GM23248 (cell line): ENCODE measurements around the gene NAPEPLD.

Experiments
- EZH2 ChIP-seq: fragments of 200-600 bp; sonication (generic); IDR thresholded peaks from 2 replicates; pipeline ENCODE4 v1.6.1; 2018; ENCODE audit warnings: antibody characterized with exemption, mild to moderate bottlenecking; ENCODE audit not compliant: insufficient read depth, poor library complexity, severe bottlenecking
- EZH2phosphoT487 ChIP-seq: fragments of 200-600 bp; sonication (generic); IDR thresholded peaks from 2 replicates; pipeline ENCODE4 v1.6.1; 2018; ENCODE audit warnings: antibody characterized with exemption, moderate library complexity, mild to moderate bottlenecking, low read depth; ENCODE audit not compliant: insufficient read depth

- no peak for TF ChIP-seq EZH2phosphoT487
- TF ChIP-seq EZH2 = no peak
Observed at GRCh38 chr7:103129702-103130549, 19.0 kb downstream of the NAPEPLD start.
